OCI-LY7 (cell line): ENCODE data around the gene NUP210.

Experiments
- CTCF ChIP-seq: fragments of 200-600 bp; sonication (generic); conservative IDR thresholded peaks from 2 replicates; pipeline ENCODE4 v1.5.1; 2014; ENCODE audit warnings: mild to moderate bottlenecking, antibody characterized with exemption, low read length, moderate library complexity, mixed read lengths
- EZH2phosphoT487 ChIP-seq: fragments of 200-600 bp; sonication (generic); IDR thresholded peaks from 2 replicates; pipeline ENCODE4 v1.6.1; 2018; ENCODE audit warnings: low read depth, borderline replicate concordance, mild to moderate bottlenecking, mixed run types, antibody characterized with exemption, low read length, moderate library complexity, mixed read lengths

GRCh38 chr3:13463618-13464400 lies 43.7 kb upstream of the NUP210 start:
- TF ChIP-seq CTCF (no peak), EZH2phosphoT487 (no peak)
